Measurements from ENCODE around the gene MEGF11.

- TF ChIP-seq, protein P1, sequence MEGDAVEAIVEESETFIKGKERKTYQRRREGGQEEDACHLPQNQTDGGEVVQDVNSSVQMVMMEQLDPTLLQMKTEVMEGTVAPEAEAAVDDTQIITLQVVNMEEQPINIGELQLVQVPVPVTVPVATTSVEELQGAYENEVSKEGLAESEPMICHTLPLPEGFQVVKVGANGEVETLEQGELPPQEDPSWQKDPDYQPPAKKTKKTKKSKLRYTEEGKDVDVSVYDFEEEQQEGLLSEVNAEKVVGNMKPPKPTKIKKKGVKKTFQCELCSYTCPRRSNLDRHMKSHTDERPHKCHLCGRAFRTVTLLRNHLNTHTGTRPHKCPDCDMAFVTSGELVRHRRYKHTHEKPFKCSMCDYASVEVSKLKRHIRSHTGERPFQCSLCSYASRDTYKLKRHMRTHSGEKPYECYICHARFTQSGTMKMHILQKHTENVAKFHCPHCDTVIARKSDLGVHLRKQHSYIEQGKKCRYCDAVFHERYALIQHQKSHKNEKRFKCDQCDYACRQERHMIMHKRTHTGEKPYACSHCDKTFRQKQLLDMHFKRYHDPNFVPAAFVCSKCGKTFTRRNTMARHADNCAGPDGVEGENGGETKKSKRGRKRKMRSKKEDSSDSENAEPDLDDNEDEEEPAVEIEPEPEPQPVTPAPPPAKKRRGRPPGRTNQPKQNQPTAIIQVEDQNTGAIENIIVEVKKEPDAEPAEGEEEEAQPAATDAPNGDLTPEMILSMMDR (conservative IDR thresholded peaks at IDR 0.05; ENCODE audit: low read depth, low read length) = no peak
- TF ChIP-seq EZH2 (IDR thresholded peaks at IDR 0.05; ENCODE audit: low read length, unreplicated experiment) = no peak
Measured at GRCh38 chr15:66238318-66238717, 15.2 kb downstream of the MEGF11 start.
